Mesenteric fat pad (tissue), 1 donor: ENCODE data around the gene ARHGAP25. TPM values are rescaled to one million over a fixed set of nuclear protein-coding genes. Genes with fewer than 3 reads are reported as not detected.

Source experiments
- DNase-seq: peaks from one replicate; pipeline ENCODE4 v3.0.0-alpha.2; 2020; ENCODE audit warnings: low spot score
- total RNA-seq: library from RNA; stranded (reverse); fragmentation: NEBNext Ultra II Directional; extraction: Animal tissue kit (Norgen Biotek cat#: 25700); gene quantifications from one replicate; pipeline ENCODE4 v1.2.1, GENCODE V29; 2021
- donor health status: DM: yes; HTN: yes; CAD: no.

ARHGAP25 gene
- total RNA-seq, 1 donor from 2014 or later: 15.6 TPM

DNA sequence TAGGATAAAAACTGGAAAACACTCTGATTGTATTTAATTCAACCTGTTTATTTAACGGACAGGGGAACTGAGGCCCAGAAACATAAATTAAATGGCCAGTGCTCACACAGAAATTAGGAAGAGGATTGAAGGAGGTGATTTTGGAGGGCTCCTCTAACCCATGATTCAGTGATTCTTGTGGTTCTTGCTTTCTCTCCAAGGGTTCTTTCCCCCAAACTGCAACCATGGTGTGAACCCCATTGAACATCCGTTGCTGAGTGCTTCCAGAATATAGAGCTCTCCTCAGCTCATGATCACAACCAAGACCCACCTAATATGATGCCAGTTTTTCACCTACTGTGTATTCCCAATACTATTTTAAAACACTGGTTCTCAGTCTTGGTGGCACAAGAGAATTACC is 95.1 kb downstream of the ARHGAP25 start:
- no peak for DNase-seq

GRCh38 chr2:68831686-68832232 is 97.1 kb downstream of the ARHGAP25 start:
- DNase-seq: no peak

DNA sequence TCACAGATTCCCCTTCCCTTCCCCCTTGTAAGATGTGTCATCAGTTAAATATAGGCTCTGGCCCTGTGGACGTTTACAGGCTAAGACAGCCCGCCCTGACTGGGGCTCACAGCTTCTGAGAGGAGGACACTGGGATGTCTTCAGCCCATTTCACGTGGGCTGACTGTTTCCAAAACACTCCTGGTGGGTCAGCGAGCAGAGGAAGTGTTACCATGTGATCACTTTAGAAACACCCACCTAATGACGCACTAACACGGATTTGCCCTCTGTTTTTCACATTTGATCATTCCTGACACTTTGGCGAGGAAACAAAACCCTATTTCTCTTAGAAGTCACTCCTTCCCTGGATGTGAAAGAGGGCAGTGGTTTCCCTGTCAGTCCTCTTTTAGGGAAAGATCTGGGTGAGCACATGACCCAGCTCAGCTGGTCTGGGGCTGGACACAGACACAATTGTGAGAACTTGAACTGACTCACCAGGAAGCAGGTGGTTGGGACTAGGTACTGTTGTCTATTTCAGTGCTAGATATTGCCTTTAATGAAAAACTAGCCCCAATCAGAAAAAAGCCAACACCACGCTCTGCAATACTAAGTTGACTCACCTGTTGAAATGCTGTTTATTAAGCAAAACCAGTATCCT is 97.7 kb downstream of the ARHGAP25 start:
- no peak for DNase-seq

DNA sequence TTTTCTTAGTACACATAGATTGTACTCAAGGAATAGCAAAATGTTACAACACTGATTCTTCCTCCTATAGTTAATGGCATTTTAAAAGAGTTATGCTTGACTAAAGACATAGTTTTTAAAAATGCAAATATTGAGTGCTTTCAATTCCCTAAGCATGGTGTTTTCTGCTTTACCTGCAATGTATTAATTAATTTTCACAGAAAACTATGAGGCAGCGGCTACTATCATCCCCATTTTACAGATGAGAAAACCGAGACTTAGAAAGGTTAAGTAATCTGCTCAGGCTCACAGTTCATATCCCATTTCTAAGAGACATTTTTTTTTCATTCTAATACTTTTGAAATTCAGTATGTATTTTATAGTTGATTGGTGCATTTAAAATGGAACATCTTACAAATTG is 98.6 kb downstream of the ARHGAP25 start:
- DNase-seq: no peak

- no peak for DNase-seq
Observed at GRCh38 chr2:68834737-68835376, 100.2 kb downstream of the ARHGAP25 start.

GRCh38 chr2:68835621-68836020 is 101.0 kb downstream of the ARHGAP25 start:
- DNase-seq: no peak

GRCh38 chr2:68837164-68837860 is 102.7 kb downstream of the ARHGAP25 start:
- DNase-seq: no peak

DNA sequence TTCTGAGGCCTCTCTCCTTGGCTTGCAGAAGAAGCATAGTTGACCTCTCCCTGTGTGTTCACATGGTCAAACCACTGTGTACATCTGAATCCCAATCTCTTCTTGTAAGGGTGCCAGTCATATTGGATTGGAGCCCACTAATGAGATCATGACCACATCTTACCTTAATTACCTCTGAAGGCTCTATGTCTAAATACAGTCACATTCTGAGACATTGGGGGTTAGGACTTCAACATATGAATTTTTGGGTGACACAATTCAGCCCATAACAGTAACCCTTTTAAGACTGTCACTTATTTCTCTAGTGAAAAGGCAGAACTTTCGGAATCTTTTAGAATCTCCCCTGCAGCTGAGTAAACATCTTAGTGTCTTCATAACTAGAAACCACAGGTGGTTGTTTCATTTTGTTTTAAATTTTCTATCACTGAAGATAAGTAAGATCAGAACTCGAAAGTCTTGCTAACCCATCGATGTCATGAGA is 103.3 kb downstream of the ARHGAP25 start:
- DNase-seq: no peak

- no peak for DNase-seq
Observed at GRCh38 chr2:68838641-68839040, 104.0 kb downstream of the ARHGAP25 start.

DNA sequence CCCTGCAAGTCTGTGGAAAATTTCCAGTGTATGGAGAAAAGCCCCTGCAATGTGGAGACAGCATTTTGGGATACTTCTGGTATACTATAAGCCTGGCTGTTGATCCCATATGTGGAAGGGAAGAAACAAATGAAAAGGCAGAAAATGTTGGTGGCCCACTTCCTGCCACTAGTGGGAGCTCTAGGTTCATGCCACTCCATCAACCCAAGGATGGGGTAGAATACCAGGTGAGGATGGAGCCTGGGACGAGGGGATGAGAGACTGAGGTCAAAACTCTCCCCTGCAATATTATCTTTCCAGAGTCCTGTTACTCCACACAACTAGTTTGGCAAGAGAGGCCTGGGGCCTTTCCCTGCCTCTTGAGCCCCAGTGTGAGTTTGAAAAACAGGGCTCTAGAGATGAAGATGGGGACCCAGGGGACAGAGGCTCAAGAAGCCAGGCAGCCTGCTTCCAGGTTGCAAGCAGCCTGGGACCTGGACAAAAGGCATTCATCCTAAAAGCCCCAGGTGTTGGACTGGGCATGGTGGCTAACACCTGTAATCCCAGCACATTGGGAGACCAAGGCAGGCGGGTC is 104.7 kb downstream of the ARHGAP25 start:
- no peak for DNase-seq

GRCh38 chr2:68845043-68845442 is 110.4 kb downstream of the ARHGAP25 start:
- DNase-seq: no peak

DNA sequence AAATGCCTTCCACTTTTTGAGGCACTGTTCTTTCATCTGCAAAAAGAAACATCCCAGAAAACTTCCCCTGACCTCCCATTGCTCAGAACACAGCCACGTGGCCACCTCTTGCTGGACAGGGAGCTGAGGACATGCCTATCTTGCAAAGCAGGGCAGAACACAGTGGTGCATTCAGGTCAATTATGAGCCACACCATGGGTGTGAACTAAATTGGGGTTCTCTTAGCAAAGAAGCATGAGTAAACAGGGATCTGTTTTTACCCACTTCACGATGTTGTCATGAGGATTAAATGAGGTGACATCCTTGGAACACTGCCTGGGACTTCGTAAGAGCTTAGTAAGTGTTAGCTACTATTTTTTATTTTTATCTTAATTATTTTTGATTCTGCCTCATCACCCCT is 111.5 kb downstream of the ARHGAP25 start:
- no peak for DNase-seq

GRCh38 chr2:68847751-68848150 is 113.1 kb downstream of the ARHGAP25 start:
- DNase-seq: no peak

- no peak for DNase-seq
Observed at GRCh38 chr2:68849579-68850030, 115.0 kb downstream of the ARHGAP25 start.

DNA sequence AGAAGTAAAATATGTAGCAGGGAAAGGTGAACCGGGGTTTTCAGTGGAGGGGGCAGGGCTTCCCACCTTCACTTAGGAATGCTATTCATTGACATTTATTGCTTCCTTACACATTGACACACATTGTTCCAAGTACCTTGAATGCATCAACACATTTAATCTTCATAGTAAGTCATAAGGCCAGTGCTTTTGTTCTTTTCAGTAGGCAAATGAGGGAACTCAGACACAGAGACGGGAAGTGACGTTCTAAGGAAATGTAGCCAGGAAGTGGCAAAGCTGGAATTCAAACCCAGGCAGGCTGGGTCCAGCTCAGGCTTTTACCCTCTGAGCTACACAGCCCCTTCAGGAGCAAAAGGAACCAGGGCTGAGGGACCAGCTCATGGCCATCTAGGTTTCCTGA is 115.9 kb downstream of the ARHGAP25 start:
- DNase-seq: no peak

DNA sequence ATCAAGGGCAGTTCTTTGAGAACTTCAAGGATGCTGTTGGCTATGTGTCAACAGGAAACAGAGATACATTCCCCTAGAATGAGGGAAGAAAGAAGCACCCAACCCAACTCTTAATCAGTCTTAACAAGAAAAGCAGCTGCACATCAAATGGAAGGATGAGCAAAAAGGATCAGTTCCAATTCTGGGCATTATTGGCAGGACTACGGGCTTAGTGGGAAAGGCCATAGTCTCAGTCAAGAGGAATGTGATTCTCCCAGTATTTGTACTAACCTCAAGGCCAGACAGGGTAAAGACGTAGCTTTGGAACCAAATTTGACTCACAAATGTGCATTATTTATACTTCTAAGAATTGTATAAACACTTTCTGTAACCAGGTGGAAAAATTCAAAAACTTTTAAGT is 118.4 kb downstream of the ARHGAP25 start:
- no peak for DNase-seq

- no peak for DNase-seq
Observed at GRCh38 chr2:68853915-68854314, 119.3 kb downstream of the ARHGAP25 start.

- no peak for DNase-seq
Observed at GRCh38 chr2:68854476-68854875, 119.9 kb downstream of the ARHGAP25 start.

- no peak for DNase-seq
Observed at GRCh38 chr2:68855550-68855949, 120.9 kb downstream of the ARHGAP25 start.

- DNase-seq: no peak
Observed at GRCh38 chr2:68857202-68857845, 122.7 kb downstream of the ARHGAP25 start.

- no peak for DNase-seq
Observed at GRCh38 chr2:68857855-68858456, 123.3 kb downstream of the ARHGAP25 start.
